Placental epithelial cell (primary cell): Measurements from ENCODE around the gene STRN4. TPM values are rescaled to one million over a fixed set of nuclear protein-coding genes. Genes with fewer than 3 reads are reported as not detected.

ENCODE experiments used
- small RNA-seq: library from RNA; depleted of rRNA; stranded (forward); fragments of <200 nt; gene quantifications from one replicate; pipeline ENCODE3, GENCODE V24; 2012
- total RNA-seq: library from RNA; depleted of rRNA; stranded (reverse); fragments of >200 nt; gene quantifications from 2 replicates; pipeline ENCODE4 v1.2.3, GENCODE V29; 2012

STRN4 gene, protein sequence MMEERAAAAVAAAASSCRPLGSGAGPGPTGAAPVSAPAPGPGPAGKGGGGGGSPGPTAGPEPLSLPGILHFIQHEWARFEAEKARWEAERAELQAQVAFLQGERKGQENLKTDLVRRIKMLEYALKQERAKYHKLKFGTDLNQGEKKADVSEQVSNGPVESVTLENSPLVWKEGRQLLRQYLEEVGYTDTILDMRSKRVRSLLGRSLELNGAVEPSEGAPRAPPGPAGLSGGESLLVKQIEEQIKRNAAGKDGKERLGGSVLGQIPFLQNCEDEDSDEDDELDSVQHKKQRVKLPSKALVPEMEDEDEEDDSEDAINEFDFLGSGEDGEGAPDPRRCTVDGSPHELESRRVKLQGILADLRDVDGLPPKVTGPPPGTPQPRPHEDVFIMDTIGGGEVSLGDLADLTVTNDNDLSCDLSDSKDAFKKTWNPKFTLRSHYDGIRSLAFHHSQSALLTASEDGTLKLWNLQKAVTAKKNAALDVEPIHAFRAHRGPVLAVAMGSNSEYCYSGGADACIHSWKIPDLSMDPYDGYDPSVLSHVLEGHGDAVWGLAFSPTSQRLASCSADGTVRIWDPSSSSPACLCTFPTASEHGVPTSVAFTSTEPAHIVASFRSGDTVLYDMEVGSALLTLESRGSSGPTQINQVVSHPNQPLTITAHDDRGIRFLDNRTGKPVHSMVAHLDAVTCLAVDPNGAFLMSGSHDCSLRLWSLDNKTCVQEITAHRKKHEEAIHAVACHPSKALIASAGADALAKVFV
- 65.6 and 71.7 TPM in 2 replicates for total RNA-seq

DNA sequence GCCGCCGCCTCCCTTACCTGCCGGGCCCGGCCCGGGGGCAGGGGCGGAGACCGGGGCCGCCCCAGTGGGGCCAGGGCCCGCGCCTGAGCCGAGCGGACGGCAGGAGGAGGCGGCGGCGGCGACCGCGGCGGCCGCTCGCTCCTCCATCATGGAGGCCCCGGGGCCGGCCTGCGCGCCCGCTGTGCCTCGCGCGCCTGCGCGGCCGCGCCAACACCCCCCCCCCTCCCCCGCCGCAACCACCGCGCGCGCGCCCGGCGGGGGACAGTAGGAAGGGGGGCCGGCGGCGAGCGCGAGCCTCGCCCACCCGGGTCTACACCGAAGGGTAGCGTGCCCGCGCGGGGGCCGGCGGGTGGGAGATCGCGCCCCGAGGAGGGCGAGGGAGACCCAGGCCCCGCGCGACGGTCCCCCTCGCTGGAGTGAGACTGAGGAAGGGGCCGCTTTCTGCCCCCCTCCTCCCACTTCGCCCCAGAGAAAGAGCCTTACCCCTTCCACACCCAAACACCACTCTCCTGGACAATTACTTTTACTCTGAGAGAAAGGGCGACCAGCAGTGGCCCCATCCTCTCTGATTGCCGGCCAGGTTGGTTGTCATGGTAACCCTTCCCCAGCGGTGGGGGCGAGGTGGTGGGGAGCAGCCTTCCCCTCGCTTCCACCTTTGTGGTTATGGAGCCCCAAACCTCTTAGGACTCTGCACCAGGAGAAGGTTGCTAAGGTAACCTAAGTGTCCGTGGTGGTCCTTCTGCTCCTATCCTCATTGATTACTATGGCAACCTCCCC is at the start of gene STRN4:
STRN4 (minus strand) TSS at position 170 of the 777 bp plus-strand sequence; CDS start at position 150, 20 bp downstream.

DNA sequence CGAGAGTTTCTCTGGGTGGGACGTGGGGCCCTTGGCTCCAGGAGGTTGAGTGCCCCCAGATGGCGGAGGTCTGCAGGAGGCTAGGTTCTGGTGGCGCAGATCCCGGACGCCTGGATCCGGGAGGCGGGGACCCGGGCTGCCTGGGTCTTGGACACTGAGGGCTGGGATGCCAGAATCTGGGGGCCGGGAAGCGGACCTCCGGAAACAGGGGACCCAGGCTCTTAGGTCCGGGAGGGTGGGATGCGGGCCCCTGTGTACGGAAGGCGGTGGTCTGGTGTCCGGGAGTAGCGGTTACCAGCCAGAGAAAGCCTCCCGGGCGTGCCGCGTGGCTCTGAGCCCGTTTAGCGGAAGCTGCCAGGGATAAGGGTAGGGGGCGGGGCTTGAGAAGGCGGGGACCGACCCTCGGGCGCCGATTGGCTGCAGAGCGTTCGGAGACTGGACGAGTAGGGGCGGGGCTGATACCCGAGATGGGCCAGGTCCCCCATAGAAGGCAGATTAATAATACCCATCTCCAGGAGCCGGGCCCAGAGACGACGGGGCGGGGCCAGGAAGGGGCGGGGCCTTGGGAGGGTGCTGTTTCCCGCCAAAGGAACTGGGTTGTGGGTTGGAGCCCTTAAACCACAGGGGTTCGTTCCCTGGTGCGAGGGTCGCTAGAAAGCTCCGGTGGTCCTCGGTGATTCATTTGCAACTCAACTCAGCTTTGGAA is 42.2 kb upstream of the STRN4 start, which contains the start of gene SLC1A5:
SLC1A5 (minus strand) TSS at position 333 of the 706 bp plus-strand sequence. CDS start 629 bp downstream, outside the sequence.

DNA sequence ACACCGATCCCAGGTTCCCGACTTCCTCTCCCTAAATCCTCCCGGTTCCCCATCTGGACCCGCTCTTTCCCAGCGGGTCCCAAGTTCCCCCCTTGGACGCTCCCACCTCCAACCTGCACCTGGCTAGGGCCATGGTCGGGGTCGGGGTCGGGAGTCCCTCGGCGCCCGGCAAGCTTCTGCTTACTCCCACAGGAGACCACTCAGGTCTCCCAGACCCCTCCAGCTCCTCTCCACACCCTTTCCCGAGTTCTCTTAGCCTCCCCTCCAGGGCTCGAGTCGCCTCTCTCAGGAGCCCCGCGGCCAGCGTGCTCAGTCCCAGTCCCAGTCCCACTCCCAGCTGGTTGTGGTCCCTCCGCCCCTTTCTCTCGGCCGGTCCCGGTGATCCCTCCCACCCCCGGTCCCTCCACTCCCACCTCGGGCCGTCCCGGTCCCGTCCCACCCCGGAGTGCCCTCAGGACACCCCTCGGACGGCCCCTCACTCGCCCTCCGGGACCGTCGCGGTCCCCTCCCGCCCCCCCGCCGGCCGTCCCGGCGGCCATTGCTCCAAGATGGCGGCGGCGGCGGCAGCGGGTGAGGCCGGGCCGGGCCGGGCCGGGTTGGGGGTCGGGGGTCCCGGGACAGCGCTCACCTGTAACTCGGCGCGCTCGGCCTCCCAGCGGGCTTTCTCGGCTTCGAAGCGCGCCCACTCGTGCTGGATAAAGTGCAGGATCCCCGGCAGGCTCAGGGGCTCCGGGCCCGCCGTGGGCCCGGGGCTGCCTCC is 549 bp downstream of the STRN4 start, which contains the start of gene FKRP:
FKRP (plus strand) TSS at position 537 of the 760 bp plus-strand sequence. CDS start 9,394 bp downstream, outside the sequence.

DNA sequence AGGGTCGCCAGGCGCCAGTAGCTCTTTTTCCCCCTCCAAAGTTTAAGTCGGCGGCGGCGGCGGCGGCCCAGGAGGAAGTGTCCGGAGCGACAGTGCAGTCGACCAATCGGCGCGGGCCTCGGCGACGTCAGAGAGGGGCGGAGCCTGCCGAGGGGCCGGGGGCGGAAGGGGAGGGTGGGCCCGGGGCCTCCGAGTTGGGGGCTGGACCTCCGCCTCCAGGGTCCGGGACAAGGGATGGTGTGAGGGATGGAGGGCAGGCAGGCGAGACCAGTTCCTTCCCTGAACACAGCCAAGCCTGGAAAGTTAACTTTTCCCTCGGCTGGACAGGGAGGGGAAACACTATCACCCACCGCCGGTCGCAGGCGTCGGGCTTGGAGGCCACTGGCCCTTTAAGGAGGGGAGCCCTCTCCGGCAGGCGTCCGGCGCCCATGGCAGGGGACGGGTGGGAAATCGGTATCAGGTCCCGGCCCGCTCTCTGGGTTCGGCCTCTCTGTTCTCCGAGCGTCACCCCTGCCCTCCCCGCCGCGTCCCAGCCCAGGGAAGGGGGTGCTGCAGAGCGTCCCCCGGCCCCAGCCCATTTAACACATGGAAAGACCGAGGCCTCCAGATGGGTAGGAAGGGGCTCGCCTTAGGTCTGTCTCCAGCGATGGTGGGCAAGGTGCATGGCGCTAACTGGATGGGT is 29.1 kb downstream of the STRN4 start, which contains the start of gene PRKD2:
PRKD2 (minus strand) TSS at position 81 of the 682 bp plus-strand sequence. CDS start 744 bp downstream, outside the sequence.

Small RNA genes within 50 kb of the gene (small RNA-seq; reads per million reads assigned to genes)
- not detected for gene MIR320E
- not detected for gene RF00019
- gene RN7SL364P = not detected

Other genes starting within 250 kb of the STRN4 start
- gene CALM3, start 145.1 kb downstream of the STRN4 start, total RNA-seq = 112 and 130 TPM in 2 replicates
- 0.22 TPM in 1 of 2 replicates, not detected in the other for gene PTGIR, start 121.4 kb downstream of the STRN4 start, total RNA-seq
- gene GNG8, start 110.2 kb downstream of the STRN4 start, total RNA-seq = not detected in 2 replicates
- gene DACT3, start 85.3 kb downstream of the STRN4 start, total RNA-seq = 0.39 TPM in 1 of 2 replicates, not detected in the other
- 20.4 and 21.1 TPM in 2 replicates for gene PRKD2, start 29.3 kb downstream of the STRN4 start, total RNA-seq
- gene FKRP, start 393 bp downstream of the STRN4 start, total RNA-seq = 24.3 and 27.2 TPM in 2 replicates
- gene SLC1A5, start 42.1 kb upstream of the STRN4 start, total RNA-seq = 148 and 369 TPM in 2 replicates
- 311 and 326 TPM in 2 replicates for gene AP2S1, start 104.4 kb upstream of the STRN4 start, total RNA-seq
- gene ARHGAP35, start 114.5 kb upstream of the STRN4 start, total RNA-seq = 58.1 and 60.7 TPM in 2 replicates